HEK293T (cell line): Measurements from ENCODE around the gene MPO.
A peak's percentile ranks its signal among the peaks of the same experiment; 100 is the strongest.

ENCODE experiments used
- CTCF ChIA-PET: fragments of 350-600 bp; formaldehyde crosslinking; extraction: SDS; loops from one replicate; lab custom pipeline; 2021; ENCODE audit warnings: antibody characterized with exemption, inconsistent platforms; lab: Yijun Ruan, JAX
- POLR2A ChIA-PET: fragments of 350-600 bp; formaldehyde crosslinking; extraction: SDS; loops from one replicate; lab custom pipeline; 2020; ENCODE audit warnings: antibody characterized with exemption, inconsistent platforms; lab: Yijun Ruan, JAX
- DNase-seq: peaks from one replicate; pipeline ENCODE4 v3.0.0; 2012; ENCODE audit warnings: mixed read lengths; ENCODE audit errors: extremely low spot score
- ARNT ChIP-seq: fragments of 450-650 bp; IDR thresholded peaks from 2 replicates; pipeline ENCODE4 v1.6.1; 2017; ENCODE audit warnings: mild to moderate bottlenecking
- BHLHE40 ChIP-seq: fragments of 450-650 bp; IDR thresholded peaks from 2 replicates; pipeline ENCODE4 v1.6.1; 2016; ENCODE audit warnings: mild to moderate bottlenecking, moderate library complexity, borderline replicate concordance
- CTBP1 ChIP-seq: fragments of 450-650 bp; IDR thresholded peaks from 2 replicates; pipeline ENCODE4 v1.6.1; 2016; ENCODE audit warnings: borderline replicate concordance
- ELF4 ChIP-seq: fragments of 450-650 bp; IDR thresholded peaks from 2 replicates; pipeline ENCODE4 v1.6.1; 2017; ENCODE audit warnings: antibody characterized with exemption
- FOXA1 ChIP-seq: fragments of 450-650 bp; IDR thresholded peaks from 2 replicates; pipeline ENCODE4 v1.6.1; 2016; ENCODE audit warnings: mild to moderate bottlenecking
- FOXK2 ChIP-seq: fragments of 450-650 bp; IDR thresholded peaks from 2 replicates; pipeline ENCODE4 v1.6.1; 2016; ENCODE audit warnings: mild to moderate bottlenecking
- FOXM1 ChIP-seq: fragments of 450-650 bp; IDR thresholded peaks from 2 replicates; pipeline ENCODE4 v1.6.1; 2017; ENCODE audit warnings: mild to moderate bottlenecking, borderline replicate concordance
- HDGF ChIP-seq: fragments of 450-650 bp; IDR thresholded peaks from 2 replicates; pipeline ENCODE4 v1.6.1; 2017; ENCODE audit warnings: antibody characterized with exemption, borderline replicate concordance
- L3MBTL2 ChIP-seq: fragments of 450-650 bp; conservative IDR thresholded peaks from 2 replicates; pipeline ENCODE4 v1.6.1; 2016; ENCODE audit warnings: mild to moderate bottlenecking
- LEF1 ChIP-seq: fragments of 450-650 bp; IDR thresholded peaks from 2 replicates; pipeline ENCODE4 v1.6.1; 2017; ENCODE audit warnings: mild to moderate bottlenecking, borderline replicate concordance
- NFRKB ChIP-seq: fragments of 450-650 bp; IDR thresholded peaks from 2 replicates; pipeline ENCODE4 v1.6.1; 2016; ENCODE audit warnings: mild to moderate bottlenecking, moderate library complexity
- PKNOX1 ChIP-seq: fragments of 450-650 bp; IDR thresholded peaks from 2 replicates; pipeline ENCODE4 v1.6.1; 2016
- SP1 ChIP-seq: fragments of 450-650 bp; IDR thresholded peaks from 2 replicates; pipeline ENCODE4 v1.6.1; 2017
- SUZ12 ChIP-seq: fragments of 450-650 bp; IDR thresholded peaks from 2 replicates; pipeline ENCODE4 v1.6.1; 2016; ENCODE audit warnings: mild to moderate bottlenecking
- TARDBP ChIP-seq: fragments of 450-650 bp; IDR thresholded peaks from 2 replicates; pipeline ENCODE4 v1.6.1; 2016
- ZNF384 ChIP-seq: fragments of 450-650 bp; IDR thresholded peaks from 2 replicates; pipeline ENCODE4 v1.6.1; 2016

The MPO gene

GRCh38 chr17:58276423-58276822 lies 4.3 kb downstream of the MPO start:
- no peak for TF ChIP-seq FOXA1
- TF ChIP-seq TARDBP: no peak
- no peak for TF ChIP-seq NFRKB
- TF ChIP-seq FOXM1: no peak
- no peak for TF ChIP-seq SUZ12
- no peak for TF ChIP-seq LEF1
- no peak for TF ChIP-seq ARNT
- TF ChIP-seq ZNF384: no peak
- no peak for TF ChIP-seq BHLHE40
- no peak for TF ChIP-seq L3MBTL2
- no peak for TF ChIP-seq PKNOX1
- no peak for TF ChIP-seq CTBP1
- TF ChIP-seq ELF4: no peak
- no peak for TF ChIP-seq SP1
- TF ChIP-seq FOXK2: no peak
- no peak for TF ChIP-seq HDGF
- ChIA-PET POLR2A (no interaction called here), CTCF (interaction anchor here (0.6 kb wide), 1 partner anchor 857 kb away, joined by 3 read pairs; no protein-coding TSS in a partner anchor)
- DNase-seq: no peak

- TF ChIP-seq CTBP1 (no peak), ARNT (no peak)
These were observed 5.3 kb downstream of the MPO start for GRCh38 chr17:58275417-58275816.

GRCh38 chr17:58273453-58274104 lies 7.2 kb downstream of the MPO start:
- ChIA-PET POLR2A (no interaction called here), CTCF (no interaction called here)
- no peak for TF ChIP-seq SP1
- no peak for TF ChIP-seq LEF1
- no peak for TF ChIP-seq TARDBP
- no peak for TF ChIP-seq ELF4
- TF ChIP-seq FOXM1: no peak
- TF ChIP-seq FOXA1: no peak
- TF ChIP-seq NFRKB: no peak
- TF ChIP-seq ARNT: no peak
- no peak for TF ChIP-seq L3MBTL2
- TF ChIP-seq ZNF384: no peak
- DNase-seq: no peak

More at GRCh38 chr17:58275417-58275816, 5.3 kb downstream of the MPO start:
- CTCF ChIA-PET: interaction anchor here (0.9 kb wide), 1 partner anchor 13 kb away, joined by 3 read pairs; no protein-coding TSS in a partner anchor
- POLR2A ChIA-PET: no interaction called here
- no peak for DNase-seq

- POLR2A ChIA-PET: no interaction called here
- TF ChIP-seq ELF4 (no peak), L3MBTL2 (no peak), FOXM1 (no peak)
- CTCF ChIA-PET: interaction anchor here (0.6 kb wide), 1 partner anchor 10 kb away, joined by 3 read pairs; no protein-coding TSS in a partner anchor
- no peak for DNase-seq
These were observed 8.1 kb downstream of the MPO start for GRCh38 chr17:58272367-58273280.

- DNase-seq: no peak
- ChIA-PET CTCF (no interaction called here), POLR2A (no interaction called here)
- TF ChIP-seq SP1 (no peak), FOXK2 (no peak)
These were observed 9.4 kb downstream of the MPO start for GRCh38 chr17:58271216-58271931.

- TF ChIP-seq SUZ12 (no peak), FOXM1 (no peak), L3MBTL2 (no peak), ARNT (no peak), LEF1 (no peak), FOXK2 (no peak), TARDBP (no peak), ZNF384 (no peak), HDGF (no peak), FOXA1 (no peak), SP1 (no peak), CTBP1 (no peak)
- peak; percentile 12 for DNase-seq
- ChIA-PET POLR2A (no interaction called here), CTCF (no interaction called here)
These were observed 10.1 kb downstream of the MPO start for GRCh38 chr17:58270476-58271215.
